ENCODE results near the gene ZBED1.
"Not testable (repeated sequence)": the region's sequence is repeated elsewhere in the genome, so short reads cannot be mapped to it uniquely, and the experiment has no call there.

The ZBED1 gene

DNA sequence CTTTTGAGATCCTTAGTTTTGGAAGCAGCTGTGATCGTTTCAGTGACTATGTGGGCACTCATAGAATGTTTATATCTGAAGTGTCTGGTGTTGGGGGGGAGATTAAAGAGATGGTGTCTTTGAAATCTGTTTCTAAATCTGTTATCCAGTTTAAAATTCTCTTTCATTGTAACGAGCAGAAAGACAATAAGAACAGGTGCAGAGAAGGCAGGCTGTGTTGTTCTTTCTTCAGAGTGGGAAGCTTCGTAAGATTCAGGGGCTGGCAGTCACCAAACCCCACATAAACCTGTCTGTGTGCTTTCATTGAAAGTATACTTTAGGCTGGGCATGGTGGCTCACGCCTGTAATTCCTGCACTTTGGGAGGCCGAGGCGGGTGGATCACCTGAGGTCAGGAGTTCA, 16.3 kb upstream of the ZBED1 start:
- DNase-seq = no peak

DNA sequence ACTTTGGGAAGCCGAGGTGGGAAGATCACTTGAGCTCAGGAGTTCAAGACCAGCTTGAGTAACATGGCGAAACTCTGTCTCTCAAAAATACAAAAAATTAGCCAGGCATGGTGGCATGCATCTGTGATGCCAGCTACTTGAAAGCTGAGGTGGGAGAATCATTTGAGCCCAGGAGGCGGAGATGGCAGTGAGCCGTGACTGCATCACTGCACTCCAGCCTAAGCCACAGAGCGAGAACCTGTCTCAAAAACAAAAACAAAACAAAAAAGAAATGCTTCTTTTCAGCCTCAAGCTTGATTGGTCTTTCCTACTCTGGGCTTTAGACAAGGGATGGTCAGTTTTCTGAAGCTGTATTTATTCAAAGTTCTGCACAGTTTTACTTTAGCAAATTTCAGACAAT, 15.8 kb upstream of the ZBED1 start:
- DNase-seq = no peak

DNA sequence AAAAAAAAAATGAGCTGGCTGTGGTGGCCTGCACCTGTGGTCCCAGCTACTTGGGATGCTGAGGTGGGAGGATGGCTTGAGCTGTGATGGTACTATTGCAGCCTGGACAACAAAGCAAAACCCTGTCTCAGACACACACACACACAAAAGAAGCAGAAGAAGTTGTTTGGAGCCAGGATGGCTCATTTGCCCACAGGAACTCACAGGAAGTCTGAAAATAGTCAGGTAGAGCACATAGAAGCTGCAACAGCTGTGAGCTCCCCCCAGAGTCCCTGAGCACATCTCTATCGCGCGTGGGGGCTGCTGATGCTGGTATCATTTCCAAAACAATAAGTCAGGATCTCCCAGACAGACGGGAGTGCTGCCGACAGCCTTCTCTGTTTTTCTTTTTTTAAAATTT, 13.4 kb upstream of the ZBED1 start:
- DNase-seq = no peak

DNA sequence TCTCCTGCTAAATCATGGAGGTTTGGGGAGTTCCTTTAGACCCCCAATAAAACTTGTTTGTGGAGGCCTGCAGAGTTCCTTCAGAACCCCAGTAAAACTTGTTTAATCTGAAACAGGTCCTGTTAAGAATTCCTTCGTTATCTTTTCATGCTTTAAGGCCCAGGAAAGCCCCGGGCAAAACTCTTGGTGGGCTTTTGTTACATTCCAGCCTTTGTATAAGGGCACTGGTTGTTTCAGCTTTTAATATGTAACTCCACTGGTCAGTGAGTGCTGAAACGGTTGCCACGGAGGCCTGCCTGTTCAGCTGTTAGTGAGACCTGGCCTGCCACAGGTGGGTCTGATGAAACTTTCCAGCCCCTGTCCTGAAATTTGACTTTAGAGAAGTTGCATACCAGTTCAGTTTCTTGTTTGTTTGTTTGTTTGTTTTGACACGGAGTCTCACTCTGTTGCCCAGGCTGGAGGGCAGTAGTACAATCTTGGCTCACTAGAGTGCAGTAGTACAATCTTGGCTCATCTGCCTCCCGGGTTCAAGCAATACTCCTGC, 12.4 kb upstream of the ZBED1 start:
- no peak for DNase-seq

DNA sequence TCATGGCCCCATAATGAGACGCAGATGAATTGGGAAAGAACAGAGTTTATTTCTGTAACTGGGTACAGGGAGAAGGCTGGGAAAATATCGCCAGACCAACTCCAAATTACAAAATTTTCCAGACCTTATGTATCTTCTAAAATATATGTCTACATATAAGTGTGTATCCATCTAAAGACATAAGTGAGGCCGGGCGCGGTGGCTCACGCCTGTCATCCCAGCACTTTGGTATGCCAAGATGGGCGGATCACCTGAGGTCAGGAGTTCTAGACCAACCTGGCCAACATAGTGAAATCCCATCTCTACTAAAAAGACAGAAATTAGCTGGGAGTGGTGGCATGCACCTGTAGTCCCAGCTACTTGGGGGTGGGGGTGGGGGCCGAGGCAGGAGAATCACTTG, 11.7 kb upstream of the ZBED1 start:
- DNase-seq = no peak

DNA sequence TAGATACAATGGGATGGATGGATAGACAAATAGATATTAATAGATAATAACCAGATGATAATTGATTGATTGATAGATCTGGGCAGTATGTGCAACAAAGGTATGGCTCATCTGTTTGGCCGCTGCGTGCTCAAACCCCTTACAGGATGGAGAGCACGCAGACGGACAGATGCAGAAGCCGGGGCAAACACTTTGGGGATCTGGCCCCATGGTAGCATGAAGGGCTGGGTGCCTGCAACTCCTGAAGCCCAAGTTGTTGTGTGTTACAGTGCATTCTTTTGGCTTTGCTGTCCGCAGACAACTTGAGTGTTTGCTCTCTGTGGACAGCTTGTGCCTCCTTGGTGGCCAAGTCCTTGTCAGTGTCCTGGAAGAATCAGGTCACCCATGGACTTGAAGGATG, 10.6 kb upstream of the ZBED1 start:
- no peak for DNase-seq

DNA sequence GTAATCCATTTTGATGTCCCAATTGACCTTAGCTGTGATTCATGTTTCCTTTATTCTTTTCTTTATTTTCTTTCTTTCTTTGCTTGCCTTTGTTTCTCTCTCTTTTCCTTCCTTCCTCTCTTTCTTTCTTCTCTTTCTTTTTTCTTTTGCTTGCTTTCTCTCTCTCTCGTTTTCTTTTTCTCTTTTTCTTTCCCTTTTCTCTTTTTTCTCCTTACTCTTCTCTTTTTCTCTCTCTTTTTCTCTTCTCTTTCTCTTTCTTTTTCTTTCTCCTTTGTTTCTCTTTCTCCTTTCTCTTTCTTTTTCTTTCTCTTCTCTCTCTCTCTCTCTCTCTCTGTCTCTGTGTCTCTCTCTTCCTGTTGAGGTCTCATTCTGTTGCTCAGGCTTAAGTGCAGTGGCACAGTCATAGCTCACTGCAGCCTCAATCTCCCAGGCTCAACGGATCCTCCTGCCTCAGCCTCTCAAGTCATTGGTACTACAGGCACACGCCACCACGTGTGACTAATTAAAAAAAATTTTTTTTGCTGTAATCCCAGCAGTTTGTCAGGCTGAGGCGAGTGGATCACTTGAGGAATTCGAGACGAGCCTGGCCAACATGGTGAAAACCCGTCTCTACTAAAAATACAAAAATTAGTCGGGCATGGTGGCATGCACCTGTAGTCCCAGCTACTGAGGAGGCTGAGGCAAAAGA, 8.0 kb upstream of the ZBED1 start:
- no peak for DNase-seq

DNA sequence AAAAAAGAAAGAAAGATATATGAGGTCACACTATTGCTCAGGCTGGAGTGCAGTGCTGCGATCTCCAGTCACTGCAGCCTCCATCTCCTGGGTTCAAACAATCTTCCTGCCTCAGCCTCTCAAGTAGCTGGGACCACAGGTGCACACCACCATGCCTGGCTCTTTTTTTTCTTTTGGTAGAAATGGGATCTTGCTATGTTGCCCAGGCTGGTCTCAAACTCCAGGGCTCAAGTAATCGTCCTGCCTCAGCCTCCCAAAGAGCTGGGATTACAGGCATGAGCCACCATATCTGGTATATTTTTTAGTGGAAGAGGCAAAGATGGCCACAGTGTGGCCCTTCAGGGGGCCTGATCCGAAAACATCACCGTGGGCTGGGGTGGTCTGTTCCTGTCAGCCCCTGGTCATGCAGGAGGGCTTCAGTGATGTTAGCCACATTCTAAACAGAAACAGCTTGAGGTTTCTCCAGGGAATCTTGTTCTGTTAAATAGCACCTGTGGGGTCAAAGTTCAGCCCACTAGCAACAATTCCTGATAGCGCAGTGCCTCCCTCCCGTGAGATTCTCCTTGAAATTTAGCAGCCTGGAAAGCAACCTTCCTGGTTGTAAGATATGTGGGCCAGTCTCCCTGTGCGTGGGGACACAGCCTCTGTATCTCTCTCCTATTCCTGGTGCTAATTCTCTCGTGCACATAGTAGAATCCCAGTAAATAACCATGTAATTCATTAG, 7.3 kb upstream of the ZBED1 start:
- DNase-seq = no peak

DNA sequence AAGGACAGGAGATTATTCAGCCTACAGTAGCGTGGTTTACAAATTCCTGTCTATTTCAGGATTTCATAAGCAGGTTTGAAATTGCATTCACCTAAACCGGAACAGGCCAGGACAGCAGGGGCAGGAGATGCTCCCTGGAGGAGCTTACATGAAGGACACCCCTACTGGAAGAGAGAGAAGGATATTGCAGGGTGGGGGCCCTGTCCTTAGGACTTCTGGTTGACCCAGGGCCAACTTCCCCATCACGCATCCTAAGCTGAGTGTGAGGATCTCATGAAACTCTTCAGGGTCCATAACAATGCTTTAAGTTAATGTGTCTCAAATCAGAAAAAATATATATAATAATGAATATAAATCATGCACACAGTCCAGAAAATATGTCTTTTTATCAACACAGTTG, 6.4 kb upstream of the ZBED1 start:
- no peak for DNase-seq

DNA sequence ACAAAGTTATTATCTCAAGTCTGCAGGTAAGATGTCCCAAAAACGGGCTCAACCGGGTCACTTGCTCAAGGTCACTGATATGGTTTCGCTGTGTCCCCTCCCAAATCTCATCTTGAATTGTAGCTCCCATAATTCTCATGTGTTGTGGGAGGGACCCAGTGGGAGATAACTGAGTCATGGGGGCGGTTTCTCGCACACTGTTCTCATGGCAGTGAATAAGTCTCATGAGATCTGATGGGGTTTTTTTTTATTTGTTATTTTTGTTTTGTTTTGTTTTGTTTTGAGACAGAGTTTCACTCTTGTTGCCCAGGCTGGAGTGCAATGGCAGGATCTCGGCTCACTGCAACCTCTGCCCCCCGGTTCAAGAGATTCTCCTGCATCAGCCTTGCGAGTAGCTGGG, 4.6 kb upstream of the ZBED1 start:
- DNase-seq = not testable (repeated sequence)

DNA sequence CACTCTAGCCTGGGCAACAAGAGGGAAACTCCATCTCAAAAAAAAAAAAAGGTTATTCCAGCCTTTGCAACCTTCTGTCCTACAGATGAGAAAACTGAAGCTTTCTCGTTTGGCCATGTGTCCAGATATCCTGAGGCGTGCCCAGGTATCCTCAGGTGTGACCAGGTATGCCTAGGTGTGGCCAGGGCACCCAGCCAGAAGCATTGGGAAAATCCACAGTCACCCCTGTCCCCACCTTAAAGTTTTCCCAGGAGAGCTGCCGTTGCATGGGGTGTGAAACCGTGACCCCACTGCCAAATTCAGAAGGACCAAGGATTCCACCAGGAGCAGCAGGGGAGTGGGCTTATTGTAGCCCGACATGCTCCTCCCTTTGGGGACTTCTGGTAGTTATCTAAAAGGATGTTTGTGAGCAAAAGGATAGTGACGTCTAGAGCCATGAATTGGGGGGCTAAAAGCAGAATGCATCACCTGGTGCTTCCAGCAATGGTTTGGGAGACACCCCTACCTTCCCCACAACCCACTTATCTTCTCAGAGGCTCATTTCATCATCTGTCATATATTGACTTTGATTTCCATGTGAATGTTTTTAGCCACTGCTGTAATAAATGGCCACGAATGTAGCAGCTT, 4.0 kb upstream of the ZBED1 start:
- DNase-seq = no peak

DNA sequence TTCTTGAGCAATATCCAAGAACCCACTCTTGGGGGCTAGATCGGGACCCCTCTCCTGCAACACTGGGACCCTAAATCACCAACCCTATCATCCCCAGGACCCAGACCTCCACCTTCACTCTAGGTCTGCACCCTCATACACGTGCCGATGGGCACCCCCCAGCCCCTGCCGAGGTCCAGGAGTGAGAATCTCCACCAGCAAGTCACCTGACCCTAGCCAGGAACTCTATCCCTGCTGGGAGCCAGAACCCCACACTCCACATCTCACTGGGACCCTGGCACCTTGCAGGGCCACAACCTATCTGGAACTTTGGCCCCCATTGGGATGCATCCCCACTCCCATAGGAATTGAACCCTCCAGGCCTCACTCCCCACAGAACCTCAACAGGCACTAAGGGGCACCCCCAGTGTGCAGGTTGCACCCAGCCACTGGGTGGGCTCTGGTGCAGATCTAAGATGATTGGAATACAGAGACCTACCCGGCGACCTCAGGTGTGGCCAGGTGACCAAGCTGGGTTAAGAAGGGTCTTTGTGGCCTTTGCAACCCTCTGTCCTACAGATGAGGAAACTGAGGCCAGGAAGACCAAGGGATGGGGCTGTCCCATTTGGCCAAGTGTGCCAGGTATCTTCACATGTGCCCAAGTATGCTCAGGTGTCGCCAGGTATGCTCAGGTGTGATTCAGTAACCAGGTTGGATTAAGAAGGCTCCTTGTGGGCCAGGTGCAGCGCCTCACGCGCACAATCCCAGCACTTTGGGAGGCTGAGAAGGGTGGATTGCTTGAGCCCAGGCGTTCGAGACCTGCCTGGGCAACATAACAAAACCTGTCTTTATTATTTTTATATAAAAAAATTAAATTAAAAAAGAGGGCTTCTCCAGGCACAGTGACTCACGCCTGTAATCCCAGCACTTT, 3.1 kb upstream of the ZBED1 start:
- no peak for DNase-seq

DNA sequence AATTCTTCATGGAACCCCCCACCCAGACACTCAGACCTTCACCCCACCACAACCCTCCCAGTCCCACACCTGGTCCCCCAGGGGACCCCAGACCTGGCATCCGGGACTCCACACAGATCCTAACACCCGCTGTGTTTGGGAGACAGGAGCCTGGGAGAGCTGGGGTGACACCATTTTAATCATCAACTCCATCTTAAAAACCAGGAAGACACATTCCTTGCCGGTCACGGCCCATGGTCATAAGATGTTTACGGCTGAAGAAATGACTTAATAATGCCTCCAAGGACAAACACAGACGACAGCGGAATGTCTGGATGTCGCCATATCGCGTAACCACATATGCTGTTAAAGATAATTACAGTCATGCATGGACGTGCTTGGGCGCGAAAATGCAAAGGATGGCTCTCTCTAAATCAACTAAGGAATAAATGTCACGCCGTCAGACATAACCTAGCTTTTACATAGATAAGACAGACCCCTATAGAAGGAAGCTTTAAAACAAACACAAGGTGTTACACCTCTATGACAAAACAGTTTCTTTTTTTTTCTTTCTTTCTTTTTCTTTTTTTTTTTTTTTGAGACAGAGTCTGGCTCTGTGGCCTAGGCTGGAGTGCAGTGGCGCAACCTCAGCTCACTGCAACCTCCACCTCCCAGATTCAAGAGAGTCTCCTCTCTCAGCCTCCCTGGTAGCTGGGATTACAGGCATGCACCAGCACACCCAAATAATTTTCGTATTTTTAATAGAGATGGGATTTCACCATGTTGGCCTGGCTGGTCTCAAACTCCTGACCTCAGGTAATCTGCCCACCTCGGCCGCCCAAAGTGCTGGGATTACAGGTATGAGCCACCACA, 2.1 kb upstream of the ZBED1 start:
- no peak for DNase-seq

DNA sequence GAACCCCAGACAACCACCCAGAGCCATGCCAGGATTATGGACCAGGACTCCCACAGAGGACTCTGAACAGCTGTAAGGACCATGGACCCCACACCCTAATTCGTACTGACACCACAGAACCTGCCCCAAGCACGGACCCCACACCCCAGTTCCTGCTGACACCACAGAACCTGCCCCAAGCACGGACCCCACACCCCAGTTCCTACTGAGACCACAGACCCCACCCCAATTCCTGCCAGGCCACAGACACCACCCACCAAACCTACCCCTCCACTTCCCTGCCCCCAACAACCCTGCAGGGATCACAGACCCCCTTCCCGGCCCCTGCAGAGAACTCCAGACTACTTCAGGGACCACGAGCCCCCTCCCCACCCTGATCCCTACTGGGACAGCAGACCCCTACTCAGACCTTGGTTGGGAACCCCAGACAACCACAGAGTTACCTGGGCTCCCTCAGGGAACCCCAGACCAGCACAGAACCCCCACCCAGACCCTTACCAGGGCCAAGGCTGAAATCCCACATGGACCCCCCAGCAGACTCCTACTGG, 1.4 kb upstream of the ZBED1 start:
- DNase-seq = no peak

DNA sequence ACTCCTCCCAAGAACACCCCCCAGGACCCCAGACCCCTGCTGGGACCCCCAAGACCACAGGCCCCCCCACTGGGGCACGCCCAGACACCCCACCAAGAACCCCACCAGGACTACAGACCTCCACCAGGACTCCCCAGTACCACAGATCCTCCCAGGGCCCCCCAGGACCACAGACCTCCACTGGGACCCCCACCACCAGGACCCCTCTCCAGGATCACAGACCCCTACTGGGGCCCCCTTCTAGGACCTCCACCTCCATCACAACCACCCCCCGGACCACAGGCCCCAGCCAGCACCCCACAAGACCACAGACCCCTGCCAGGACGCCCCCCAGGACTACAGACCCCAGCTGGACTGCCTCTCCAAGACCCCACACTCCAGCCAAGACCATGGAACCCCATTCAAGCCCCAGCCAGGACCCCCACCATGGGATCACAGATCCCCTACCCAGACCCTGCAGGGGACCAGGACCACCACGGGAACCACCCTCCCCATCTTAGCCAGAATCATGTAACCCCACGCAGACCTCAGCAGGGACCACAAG, 855 bp upstream of the ZBED1 start:
- DNase-seq = no peak

DNA sequence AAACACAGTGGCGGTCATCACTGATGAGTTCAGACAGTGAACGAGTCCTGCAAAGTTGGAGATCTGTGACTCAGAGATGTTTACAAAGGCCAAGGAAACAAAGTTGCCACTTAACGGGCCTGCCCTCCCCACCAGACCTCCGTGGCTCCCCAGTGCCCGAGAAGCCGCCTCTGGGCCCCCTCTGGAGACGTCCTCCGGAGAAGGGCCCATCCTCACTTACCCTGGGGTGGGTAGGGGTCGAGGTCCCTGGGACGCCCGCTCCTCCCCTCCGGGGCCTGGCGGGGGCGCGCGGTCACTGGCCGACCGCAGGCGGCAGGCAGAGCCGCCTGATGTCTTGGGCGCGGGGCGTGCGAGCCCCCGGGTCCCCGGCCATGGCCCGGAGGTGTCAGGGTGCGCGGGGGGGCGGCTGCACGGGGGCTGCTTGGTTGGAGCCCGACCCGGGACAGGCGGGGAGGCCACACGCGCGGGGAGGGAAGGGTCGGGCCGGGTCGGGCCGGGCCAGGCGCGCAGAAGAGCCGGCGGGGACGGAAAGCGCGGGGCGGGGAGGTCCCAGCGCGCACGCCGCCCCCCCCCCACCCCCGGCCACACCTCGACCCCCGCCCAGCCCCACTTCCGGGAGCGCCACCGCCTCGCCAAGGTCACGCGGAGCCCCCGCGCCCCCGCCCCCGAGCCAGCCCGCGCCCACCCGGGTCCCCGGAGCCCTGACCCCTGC, 529 bp downstream of the ZBED1 start:
- DNase-seq = no peak

DNA sequence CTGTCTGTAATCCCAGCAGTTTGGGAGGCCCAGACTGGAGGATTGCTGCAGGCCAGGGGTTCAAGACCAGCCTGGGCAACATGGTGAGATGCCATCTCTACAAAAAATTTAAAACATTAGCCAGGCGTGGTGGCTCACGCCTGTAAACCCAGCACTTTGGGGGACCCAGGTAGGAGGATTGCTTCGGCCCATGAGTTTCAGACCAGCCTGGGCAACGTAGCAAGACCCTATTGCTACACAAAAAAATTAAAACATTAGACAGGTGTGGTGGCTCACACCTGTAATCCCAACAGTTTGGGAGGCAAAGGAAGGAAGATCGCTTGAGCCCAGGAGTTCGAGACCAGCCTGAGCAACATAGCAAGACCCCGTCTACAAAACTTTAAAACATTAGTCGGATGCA, 1.3 kb downstream of the ZBED1 start:
- no peak for DNase-seq

DNA sequence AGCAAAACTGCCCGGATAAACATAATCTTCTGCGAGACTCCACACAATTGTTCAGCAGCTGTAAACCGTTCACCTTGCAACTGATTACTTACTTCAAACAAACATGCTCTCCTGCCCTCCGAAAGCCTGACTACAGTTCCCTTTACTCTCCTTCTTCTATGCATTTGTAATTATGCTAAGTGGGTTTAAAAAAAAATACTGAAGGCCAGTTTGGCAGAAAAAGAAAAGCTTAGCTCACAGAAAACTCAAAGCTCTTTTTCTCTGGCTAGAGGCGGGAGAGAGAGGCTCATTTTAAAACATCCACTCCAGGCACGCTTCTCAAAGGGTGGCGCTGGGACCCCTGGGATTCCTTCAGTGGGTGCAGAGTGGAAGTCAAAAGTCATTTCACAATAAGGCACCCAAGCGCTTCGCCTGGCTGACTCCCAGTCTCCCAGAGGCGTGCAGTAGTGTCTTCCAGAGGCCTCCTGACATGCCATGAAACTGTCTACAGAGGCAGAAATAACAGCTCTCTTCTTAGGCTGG, 1.9 kb downstream of the ZBED1 start:
- no peak for DNase-seq

DNA sequence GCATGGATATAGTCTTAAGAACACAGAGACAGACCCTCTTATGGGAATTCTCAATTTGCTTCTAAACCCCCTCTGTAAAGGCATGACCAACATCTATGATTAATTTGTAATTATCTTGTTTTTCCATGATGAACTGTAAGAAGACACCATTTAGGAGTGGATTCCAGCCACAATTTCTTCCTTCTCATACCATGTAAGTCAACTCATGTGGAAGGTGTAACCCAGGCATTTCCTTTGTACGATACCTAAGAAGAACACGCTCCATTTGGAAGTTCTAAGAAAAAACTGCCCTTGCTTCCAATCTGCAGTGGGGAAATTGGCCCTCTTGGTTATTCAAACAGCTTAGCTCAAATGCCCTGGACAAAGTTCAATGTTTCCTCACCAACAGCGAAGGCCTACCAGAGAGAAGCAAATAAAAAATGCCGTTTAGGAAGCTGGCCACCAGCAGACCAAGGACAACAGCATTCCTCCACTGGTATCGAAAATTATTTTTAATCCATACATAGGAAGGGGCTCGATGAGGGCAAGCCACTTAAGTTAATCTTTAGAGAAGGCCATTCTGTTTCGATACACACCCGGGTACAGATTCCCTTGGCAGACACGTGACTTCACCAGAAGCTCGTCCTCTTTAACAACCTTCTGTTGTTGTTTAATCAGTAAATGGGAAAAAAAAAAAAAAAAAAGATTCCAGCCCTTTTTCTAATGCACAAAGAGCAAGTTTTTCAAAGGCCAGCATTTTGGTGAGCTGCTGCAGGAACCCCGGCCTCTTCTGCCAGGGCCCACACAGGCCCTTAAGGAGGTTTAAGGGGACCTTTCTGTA, 2.6 kb downstream of the ZBED1 start:
- no peak for DNase-seq

DNA sequence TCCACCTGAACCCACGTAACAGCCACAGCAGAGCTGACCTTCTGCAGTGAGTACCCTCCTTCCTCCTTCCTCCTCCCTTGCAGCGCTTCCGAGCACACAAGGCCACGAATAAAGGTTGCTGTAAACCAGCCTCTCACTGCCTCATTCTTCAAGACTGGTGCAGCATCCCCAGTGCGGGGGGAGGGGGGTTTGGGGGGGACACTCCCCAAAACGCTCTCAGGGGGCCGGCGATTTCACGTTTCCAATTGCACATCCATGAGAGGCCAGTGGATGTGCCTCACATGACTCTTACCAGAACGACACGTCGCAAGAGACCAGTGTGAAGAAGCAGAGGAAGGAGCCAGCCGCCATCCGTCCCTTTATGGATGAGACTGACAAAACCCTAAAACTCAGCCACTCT, 5.2 kb downstream of the ZBED1 start:
- no peak for DNase-seq

All from NCI-H1092 (cell line).